Measurements from ENCODE around the gene EIF3K. TPM values are rescaled to one million over a fixed set of nuclear protein-coding genes. Genes with fewer than 3 reads are reported as not detected.
"Not testable (repeated sequence)": the region's sequence is repeated elsewhere in the genome, so short reads cannot be mapped to it uniquely, and the experiment has no call there.

Gene EIF3K
- total RNA-seq, 1 donor = 491 TPM

DNA sequence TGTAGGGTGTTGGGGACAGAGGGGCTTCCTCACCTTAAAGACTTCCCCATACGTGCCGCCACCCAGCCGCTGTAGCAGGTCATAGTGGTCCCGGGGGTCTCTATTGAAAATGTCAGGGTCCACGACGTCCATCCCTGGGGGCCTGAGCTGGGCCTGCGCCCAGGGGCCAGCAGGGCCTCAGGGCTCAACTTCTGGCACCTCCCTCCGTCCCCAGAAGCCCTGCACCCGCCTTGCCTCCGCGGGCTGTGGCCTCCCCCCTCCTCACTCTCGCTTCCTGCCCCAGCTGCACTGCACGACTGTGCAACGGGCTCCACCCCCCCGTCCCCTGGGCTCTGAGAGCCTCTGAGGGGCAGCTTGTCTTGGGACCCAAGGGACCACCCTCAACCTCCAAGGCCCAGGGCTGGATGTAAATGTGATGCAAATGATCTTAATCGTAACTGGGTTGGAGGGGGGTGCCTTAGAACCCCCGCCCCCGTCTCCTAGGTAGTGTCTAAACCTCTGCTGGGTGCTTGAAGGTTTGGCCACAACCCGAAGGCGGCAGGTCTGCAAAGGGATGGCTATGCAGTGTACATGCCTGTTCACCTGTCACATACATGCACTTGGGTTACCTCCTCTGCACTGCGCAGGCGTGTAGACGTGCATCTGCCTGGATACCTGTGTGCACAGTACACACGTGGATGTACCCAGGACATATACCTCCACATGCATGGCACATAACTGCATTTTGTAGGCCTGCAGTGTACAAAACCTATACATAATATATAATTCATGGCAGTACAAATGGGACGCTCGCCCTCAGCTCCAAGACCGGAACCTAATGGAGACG is 1.0 kb upstream of the EIF3K start, which contains the start of gene MAP4K1:
Gene MAP4K1, minus strand, starts transcription at position 190 of the 826 bp plus-strand sequence. Its CDS starts 58 bp downstream, at position 132.
- TF ChIP-seq, protein P1, sequence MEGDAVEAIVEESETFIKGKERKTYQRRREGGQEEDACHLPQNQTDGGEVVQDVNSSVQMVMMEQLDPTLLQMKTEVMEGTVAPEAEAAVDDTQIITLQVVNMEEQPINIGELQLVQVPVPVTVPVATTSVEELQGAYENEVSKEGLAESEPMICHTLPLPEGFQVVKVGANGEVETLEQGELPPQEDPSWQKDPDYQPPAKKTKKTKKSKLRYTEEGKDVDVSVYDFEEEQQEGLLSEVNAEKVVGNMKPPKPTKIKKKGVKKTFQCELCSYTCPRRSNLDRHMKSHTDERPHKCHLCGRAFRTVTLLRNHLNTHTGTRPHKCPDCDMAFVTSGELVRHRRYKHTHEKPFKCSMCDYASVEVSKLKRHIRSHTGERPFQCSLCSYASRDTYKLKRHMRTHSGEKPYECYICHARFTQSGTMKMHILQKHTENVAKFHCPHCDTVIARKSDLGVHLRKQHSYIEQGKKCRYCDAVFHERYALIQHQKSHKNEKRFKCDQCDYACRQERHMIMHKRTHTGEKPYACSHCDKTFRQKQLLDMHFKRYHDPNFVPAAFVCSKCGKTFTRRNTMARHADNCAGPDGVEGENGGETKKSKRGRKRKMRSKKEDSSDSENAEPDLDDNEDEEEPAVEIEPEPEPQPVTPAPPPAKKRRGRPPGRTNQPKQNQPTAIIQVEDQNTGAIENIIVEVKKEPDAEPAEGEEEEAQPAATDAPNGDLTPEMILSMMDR (IDR thresholded peaks at IDR 0.05; ENCODE audit: insufficient read depth, low read length) = no peak
- no peak for DNase-seq (ENCODE audit: low read depth)
- peak within 1 kb of the TSS; percentile 82 for H3K4me3 ChIP-seq (ENCODE audit: low read depth, low read length)

DNA sequence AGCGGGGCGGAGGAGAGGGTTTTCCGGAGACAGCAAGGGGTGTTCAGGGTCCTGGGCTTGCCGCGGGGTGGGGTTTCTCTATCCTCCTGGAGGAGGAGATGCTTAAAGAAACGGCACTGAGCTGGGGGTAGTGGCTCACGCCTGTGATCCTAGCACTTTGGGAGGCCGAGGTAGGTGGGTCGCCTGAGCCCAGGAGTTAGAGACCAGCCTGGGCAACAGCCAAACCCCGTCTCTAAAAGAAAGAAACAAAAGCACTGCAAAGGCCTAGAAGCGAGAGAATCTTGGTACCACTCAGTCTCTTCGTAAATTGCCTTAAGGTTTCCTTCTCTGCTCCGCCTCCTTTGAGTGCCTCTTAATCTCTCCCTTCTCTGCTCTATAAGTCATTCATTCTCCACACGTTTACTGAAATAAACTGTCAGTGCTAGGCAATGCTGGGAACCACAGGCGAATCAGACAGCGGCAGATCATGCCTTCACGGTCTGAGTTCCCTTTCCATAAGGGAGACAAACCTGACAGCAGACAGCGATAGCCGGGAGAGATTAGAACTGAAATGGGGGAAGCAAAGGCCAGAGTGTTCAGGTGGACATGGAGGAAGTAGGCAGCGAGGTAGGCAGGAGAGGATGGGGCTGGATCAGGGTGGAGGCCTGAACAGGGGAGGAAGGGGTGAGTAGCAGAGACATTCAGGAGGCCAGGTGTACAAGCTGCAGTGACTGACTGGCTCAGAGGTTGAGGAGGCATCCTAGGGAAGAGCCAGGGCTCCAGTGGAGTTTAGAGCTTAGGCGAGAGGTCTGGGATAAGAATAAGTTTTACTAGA is 580 bp downstream of the EIF3K start:
- H3K4me3 ChIP-seq (ENCODE audit: low read depth, low read length) = peak overlapping the region; percentile 99
- no peak for DNase-seq (ENCODE audit: low read depth)
- TF ChIP-seq, protein P1 (IDR thresholded peaks at IDR 0.05; ENCODE audit: insufficient read depth, low read length) = no peak

DNA sequence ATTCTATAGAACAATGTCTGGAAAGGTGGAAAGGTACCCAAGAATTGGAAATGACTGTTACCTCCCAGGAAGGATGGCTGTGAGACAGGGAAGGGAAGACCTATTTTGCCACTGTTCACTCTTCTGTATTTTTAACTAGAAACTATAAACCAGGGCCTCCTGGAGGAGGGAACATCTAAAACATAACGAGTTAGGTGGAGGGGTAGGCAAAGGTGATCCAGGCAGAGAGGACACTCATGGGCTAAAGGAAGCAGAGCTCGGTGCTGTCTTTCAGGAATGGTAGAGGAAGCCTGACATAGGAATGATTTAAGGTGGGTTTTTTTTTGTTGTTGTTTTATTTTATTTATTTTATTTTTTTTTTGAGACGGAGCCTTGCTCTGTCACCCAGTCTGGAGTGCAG is 5.8 kb downstream of the EIF3K start:
- no peak overlapping the region for H3K4me3 ChIP-seq (ENCODE audit: low read depth, low read length)
- TF ChIP-seq, protein P1 (IDR thresholded peaks at IDR 0.05; ENCODE audit: insufficient read depth, low read length) = no peak
- no peak for DNase-seq (ENCODE audit: low read depth)

DNA sequence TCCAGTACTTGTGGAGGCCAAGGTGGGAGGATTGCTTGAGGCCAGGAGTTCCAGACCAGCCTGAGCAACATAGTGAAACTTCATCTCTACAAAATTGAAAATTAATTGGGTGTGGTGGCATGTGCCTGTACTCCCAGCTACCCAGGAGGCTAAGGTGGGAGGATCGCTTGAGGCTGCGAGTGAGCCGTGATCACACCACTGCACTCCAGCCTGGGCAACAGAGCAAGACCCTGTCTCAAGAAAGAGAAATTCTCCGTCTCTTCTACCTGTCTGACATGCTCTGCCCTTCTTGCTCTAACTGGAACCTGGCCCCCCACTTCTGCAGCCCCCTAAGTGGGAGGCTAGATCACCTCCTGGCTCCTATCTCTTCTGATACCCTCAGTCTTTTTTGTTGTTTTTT is 7.4 kb downstream of the EIF3K start:
- TF ChIP-seq, protein P1 (IDR thresholded peaks at IDR 0.05; ENCODE audit: insufficient read depth, low read length) = no peak
- H3K4me3 ChIP-seq (ENCODE audit: low read depth, low read length) = no peak overlapping the region
- DNase-seq (ENCODE audit: low read depth) = no peak

DNA sequence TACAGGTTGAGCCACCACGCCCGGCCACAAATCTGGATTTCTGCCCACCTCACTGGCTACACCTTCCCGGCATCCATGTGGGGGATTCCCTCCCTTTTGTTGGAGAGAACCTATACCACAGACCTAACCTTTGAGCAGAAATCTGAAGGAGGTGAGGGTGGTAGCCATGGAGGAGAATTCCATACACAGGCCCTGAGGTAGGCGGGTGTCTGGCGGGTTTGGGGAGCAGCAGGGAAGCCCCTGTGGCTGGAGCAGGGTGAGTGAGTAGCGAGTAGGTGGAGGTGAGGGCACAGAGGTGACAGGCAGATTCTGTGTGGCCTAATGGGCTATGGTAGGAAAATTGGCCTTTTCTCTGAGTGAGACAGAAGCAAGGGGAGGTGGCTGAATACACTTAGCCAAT is 10.6 kb downstream of the EIF3K start:
- no peak overlapping the region for H3K4me3 ChIP-seq (ENCODE audit: low read depth, low read length)
- TF ChIP-seq, protein P1 (IDR thresholded peaks at IDR 0.05; ENCODE audit: insufficient read depth, low read length) = no peak
- no peak for DNase-seq (ENCODE audit: low read depth)

DNA sequence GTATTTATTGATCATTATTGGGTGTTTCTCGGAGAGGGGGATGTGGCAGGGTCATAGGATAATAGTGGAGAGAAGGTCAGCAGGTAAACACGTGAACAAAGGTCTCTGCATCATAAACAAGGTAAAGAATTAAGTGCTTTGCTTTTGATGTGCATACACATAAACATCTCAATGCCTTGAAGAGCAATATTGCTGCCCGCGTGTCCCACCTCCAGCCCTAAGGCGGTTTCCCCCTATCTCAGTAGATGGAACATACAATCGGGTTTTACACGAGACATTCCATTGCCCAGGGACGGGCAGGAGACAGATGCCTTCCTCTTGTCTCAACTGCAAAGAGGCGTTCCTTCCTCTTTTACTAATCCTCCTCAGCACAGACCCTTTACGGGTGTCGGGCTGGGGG is 12.3 kb downstream of the EIF3K start:
- H3K4me3 ChIP-seq (ENCODE audit: low read depth, low read length); DNase-seq (ENCODE audit: low read depth): not testable (repeated sequence)

DNA sequence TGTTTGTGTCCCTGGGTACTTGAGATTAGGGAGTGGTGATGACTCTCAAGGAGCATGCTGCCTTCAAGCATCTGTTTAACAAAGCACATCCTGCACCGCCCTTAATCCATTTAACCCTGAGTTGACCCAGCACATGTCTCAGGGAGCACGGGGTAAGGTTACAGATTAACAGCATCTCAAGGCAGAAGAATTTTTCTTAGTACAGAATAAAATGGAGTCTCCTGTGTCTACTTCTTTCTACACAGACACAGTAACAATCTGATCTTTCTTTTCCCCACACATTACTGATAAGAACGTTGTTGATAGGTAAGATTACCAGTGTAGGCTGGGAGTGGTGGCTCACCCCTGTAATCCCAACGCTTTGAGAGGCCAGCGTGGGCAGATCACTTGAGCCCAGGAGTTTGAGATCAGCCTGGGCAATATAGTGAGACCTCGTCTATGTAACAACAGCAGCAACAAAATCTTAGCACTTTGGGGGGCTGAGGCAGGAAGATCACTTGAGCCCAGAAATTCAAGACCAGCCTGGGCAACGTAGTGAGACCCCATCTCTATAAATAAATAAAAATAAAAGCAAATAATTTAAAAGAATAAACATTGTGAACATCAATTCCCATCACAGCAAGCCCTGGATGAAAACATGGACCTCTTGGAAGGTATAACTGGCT is 13.0 kb downstream of the EIF3K start:
- not testable (repeated sequence) for H3K4me3 ChIP-seq (ENCODE audit: low read depth, low read length); DNase-seq (ENCODE audit: low read depth)
